ENCODE measurements around the gene IRS2. TPM values are rescaled to one million over a fixed set of nuclear protein-coding genes. Genes with fewer than 3 reads are reported as not detected.

IRS2 gene
- total and polyA plus RNA-seq, 2 experiments from 2014 or later: 3.6 to 14.5 TPM

DNA sequence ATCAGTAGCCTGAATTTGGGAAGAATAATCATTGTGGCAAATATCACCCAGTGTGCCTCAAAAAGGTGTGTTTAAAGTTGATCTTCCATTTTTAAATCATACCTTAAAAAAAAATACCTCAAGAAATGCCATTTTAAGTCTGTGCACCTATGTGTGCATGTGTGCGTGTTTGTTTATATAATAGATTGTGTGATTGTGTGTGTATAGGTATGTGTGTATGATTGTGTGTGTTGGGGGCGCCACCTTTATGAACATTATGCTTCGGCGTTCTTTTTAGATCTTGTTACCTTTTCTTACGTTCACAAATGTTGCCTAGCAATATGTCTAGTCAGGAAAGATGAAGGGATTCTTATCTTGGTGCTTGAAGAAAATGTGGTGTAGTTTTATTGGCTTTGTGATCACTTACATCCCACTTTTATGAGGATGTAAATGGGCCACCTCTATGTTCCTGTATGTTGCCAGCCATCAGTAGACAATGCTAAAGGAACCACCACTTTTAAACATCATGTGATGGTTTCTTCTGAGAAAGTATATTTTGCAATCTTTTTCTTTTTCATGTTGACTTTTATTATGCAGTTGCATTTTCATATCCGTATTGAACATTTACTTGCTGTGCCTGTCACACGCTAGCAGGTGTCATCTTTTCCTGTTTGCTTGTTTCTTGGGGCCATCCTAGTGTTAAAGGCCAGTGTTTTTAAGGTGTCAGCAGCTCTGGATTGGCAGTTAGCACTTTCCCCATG, 2.2 kb upstream of the IRS2 start:
- H3K4me2 ChIP-seq: peak overlapping the region; percentile 76
- H3K4me1 ChIP-seq (ENCODE audit: insufficient read depth): peaks cover 4% of the 10 kb centered on the region; the same call in 1 of the 2 replicates
- H2AFZ ChIP-seq: no peak overlapping the region
- Mint-ChIP-seq H3K36me3 (ENCODE audit: low read depth) (peaks cover 2% of the 10 kb centered on the region; the same call in 1 of the 3 replicates), H3K9me3 (no peaks in the 10 kb centered on the region), H3K27ac (no peak overlapping the region), H3K27me3 (ENCODE audit: insufficient read depth, low read depth, poor library complexity) (peaks cover 1% of the 10 kb centered on the region), H3K4me1 (peaks cover 17% of the 10 kb centered on the region), H3K4me3 (peak overlapping the region; percentile 81)
- no peaks in the 10 kb centered on the region for H3F3A ChIP-seq (replicated peaks; ENCODE audit: low read depth)
- H3K4me3 ChIP-seq: peak overlapping the region; percentile 81
- no peak for DNase-seq (ENCODE audit: low spot score)
- H3K79me2 ChIP-seq (replicated peaks; ENCODE audit: insufficient read depth): no peaks in the 10 kb centered on the region; the same call in 1 of the 2 replicates
- H3K27me3 ChIP-seq (ENCODE audit: insufficient read depth): peaks cover 4% of the 10 kb centered on the region; the same call in 1 of the 2 replicates
- H3K36me3 ChIP-seq (ENCODE audit: insufficient read depth): no peaks in the 10 kb centered on the region
- no peak for TF ChIP-seq CREB1 (CRISPR knock-in tag; IDR thresholded peaks at IDR 0.05; ENCODE audit: low read depth)
- no peak for TF ChIP-seq STAT1 (IDR thresholded peaks at IDR 0.05; ENCODE audit: unreplicated experiment)
- TF ChIP-seq JUNB (IDR thresholded peaks at IDR 0.05; ENCODE audit: unreplicated experiment): no peak
- TF ChIP-seq, protein P1, sequence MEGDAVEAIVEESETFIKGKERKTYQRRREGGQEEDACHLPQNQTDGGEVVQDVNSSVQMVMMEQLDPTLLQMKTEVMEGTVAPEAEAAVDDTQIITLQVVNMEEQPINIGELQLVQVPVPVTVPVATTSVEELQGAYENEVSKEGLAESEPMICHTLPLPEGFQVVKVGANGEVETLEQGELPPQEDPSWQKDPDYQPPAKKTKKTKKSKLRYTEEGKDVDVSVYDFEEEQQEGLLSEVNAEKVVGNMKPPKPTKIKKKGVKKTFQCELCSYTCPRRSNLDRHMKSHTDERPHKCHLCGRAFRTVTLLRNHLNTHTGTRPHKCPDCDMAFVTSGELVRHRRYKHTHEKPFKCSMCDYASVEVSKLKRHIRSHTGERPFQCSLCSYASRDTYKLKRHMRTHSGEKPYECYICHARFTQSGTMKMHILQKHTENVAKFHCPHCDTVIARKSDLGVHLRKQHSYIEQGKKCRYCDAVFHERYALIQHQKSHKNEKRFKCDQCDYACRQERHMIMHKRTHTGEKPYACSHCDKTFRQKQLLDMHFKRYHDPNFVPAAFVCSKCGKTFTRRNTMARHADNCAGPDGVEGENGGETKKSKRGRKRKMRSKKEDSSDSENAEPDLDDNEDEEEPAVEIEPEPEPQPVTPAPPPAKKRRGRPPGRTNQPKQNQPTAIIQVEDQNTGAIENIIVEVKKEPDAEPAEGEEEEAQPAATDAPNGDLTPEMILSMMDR (conservative IDR thresholded peaks at IDR 0.05; ENCODE audit: low read depth in 2 of 2): no peak
- TF ChIP-seq, protein P2, sequence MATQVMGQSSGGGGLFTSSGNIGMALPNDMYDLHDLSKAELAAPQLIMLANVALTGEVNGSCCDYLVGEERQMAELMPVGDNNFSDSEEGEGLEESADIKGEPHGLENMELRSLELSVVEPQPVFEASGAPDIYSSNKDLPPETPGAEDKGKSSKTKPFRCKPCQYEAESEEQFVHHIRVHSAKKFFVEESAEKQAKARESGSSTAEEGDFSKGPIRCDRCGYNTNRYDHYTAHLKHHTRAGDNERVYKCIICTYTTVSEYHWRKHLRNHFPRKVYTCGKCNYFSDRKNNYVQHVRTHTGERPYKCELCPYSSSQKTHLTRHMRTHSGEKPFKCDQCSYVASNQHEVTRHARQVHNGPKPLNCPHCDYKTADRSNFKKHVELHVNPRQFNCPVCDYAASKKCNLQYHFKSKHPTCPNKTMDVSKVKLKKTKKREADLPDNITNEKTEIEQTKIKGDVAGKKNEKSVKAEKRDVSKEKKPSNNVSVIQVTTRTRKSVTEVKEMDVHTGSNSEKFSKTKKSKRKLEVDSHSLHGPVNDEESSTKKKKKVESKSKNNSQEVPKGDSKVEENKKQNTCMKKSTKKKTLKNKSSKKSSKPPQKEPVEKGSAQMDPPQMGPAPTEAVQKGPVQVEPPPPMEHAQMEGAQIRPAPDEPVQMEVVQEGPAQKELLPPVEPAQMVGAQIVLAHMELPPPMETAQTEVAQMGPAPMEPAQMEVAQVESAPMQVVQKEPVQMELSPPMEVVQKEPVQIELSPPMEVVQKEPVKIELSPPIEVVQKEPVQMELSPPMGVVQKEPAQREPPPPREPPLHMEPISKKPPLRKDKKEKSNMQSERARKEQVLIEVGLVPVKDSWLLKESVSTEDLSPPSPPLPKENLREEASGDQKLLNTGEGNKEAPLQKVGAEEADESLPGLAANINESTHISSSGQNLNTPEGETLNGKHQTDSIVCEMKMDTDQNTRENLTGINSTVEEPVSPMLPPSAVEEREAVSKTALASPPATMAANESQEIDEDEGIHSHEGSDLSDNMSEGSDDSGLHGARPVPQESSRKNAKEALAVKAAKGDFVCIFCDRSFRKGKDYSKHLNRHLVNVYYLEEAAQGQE (IDR thresholded peaks at IDR 0.05; ENCODE audit: unreplicated experiment): no peak
- TF ChIP-seq ZNF331 (CRISPR knock-in tag; IDR thresholded peaks at IDR 0.05; ENCODE audit: low read depth): no peak
- no peak for TF ChIP-seq ZNF114 (CRISPR knock-in tag; IDR thresholded peaks at IDR 0.05)
- TF ChIP-seq EZH2phosphoT487 (IDR thresholded peaks at IDR 0.05; ENCODE audit: unreplicated experiment): no peak
- no peak for TF ChIP-seq POLR2AphosphoS5 (IDR thresholded peaks at IDR 0.05; ENCODE audit: low read depth)
- no peak for ATAC-seq
- no peaks in the 10 kb centered on the region; the same call in none of the 2 replicates for H4K20me1 ChIP-seq (replicated peaks; ENCODE audit: insufficient read depth)
- H3K9me2 ChIP-seq (ENCODE audit: insufficient read depth): no peaks in the 10 kb centered on the region
- no peak overlapping the region for H3K27ac ChIP-seq (ENCODE audit: low read depth)

Data from GM23338 (cell line).